DOHH2 (cell line): ENCODE measurements around the gene PTK7.

Source experiments
- H3F3A ChIP-seq: fragments of 200-600 bp; sonication (generic), shearing (Covaris generic); 2 replicates; pipeline ENCODE4 v1.6.0; 2016; ENCODE audit warnings: antibody characterized with exemption, mild to moderate bottlenecking; ENCODE audit not compliant: control insufficient read depth, insufficient read depth
- H3K27ac ChIP-seq: fragments of 200-600 bp; sonication (generic); 2 replicates; pipeline ENCODE4 v1.5.1; 2014; ENCODE audit warnings: low read depth, mild to moderate bottlenecking, low read length, moderate library complexity
- H3K27me3 ChIP-seq: fragments of 200-600 bp; sonication (generic); 2 replicates; pipeline ENCODE4 v1.6.1; 2014; ENCODE audit warnings: mild to moderate bottlenecking, low read length, mixed read lengths; ENCODE audit not compliant: control insufficient read depth
- H3K36me3 ChIP-seq: fragments of 200-600 bp; sonication (generic); 2 replicates; pipeline ENCODE4 v1.6.1; 2014; ENCODE audit warnings: mild to moderate bottlenecking, low read length, moderate library complexity, mixed read lengths; ENCODE audit not compliant: control insufficient read depth
- H3K4me1 ChIP-seq: fragments of 200-600 bp; sonication (generic); 2 replicates; pipeline ENCODE4 v1.6.1; 2014; ENCODE audit warnings: mild to moderate bottlenecking, low read length, mixed read lengths; ENCODE audit not compliant: control insufficient read depth
- H3K4me2 ChIP-seq: fragments of 200-600 bp; sonication (generic); 2 replicates; pipeline ENCODE4 v1.6.0; 2014; ENCODE audit warnings: mild to moderate bottlenecking, low read length, moderate library complexity
- H3K4me3 ChIP-seq: fragments of 200-600 bp; sonication (generic); 2 replicates; pipeline ENCODE4 v1.5.1; 2014; ENCODE audit warnings: mild to moderate bottlenecking, low read length, mixed read lengths
- H3K79me2 ChIP-seq: fragments of 200-600 bp; sonication (generic); 2 replicates; pipeline ENCODE4 v1.6.1; 2014; ENCODE audit warnings: mild to moderate bottlenecking, low read length, mixed read lengths; ENCODE audit not compliant: control insufficient read depth
- H3K9me2 ChIP-seq: fragments of 200-600 bp; sonication (generic); replicated peaks from 2 replicates; pipeline ENCODE4 v1.6.1; 2014; ENCODE audit warnings: mild to moderate bottlenecking, low read length, mixed read lengths; ENCODE audit not compliant: control insufficient read depth
- H3K9me3 ChIP-seq: fragments of 200-600 bp; sonication (generic); 2 replicates; pipeline ENCODE4 v1.6.1; 2014; ENCODE audit warnings: antibody characterized with exemption, low read length, mixed read lengths; ENCODE audit not compliant: control insufficient read depth, insufficient read depth
- H4K20me1 ChIP-seq: fragments of 200-600 bp; sonication (generic); 2 replicates; pipeline ENCODE4 v1.6.0; 2014; ENCODE audit warnings: low read depth, mild to moderate bottlenecking, antibody characterized with exemption, low read length, moderate library complexity; ENCODE audit not compliant: control insufficient read depth, insufficient read depth
- CTCF ChIP-seq: fragments of 200-600 bp; sonication (generic); IDR thresholded peaks from one replicate; pipeline ENCODE4 v1.5.1; 2014; ENCODE audit warnings: antibody characterized with exemption, mild to moderate bottlenecking, low read depth, low read length; ENCODE audit not compliant: poor library complexity, severe bottlenecking
- EZH2phosphoT487 ChIP-seq: fragments of 200-600 bp; sonication (generic); IDR thresholded peaks from 2 replicates; pipeline ENCODE4 v1.6.1; 2017; ENCODE audit warnings: borderline replicate concordance, mild to moderate bottlenecking, antibody characterized with exemption, low read length, moderate library complexity, mixed read lengths

The PTK7 gene

DNA sequence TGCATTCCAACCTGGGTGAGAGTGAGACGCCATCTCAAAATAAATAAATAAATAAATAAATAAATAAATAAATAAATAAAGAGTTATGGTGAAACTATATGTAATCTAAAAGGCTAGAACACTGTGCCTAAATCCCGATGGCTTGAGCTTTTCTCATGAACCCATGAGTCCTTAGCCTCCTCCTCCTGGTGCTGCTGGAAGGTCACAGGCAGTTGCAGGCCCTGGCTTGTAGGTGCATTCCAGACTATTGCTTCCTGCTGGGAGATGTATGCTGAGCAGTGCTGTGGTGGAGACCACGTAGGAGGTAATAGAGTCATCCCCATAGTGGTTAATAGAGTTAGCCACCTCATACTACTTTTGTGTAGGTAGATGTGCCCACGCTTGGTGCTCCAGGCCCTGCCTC, 12.5 kb downstream of the PTK7 start:
- no peak overlapping the region for H3K27ac ChIP-seq
- no peaks in the 10 kb centered on the region for H4K20me1 ChIP-seq
- no peaks in the 10 kb centered on the region for H3K9me2 ChIP-seq
- peaks cover 10% of the 10 kb centered on the region for H3K27me3 ChIP-seq
- H3K4me2 ChIP-seq = no peak overlapping the region
- no peaks in the 10 kb centered on the region for H3K9me3 ChIP-seq
- H3K79me2 ChIP-seq = no peaks in the 10 kb centered on the region
- H3K36me3 ChIP-seq = no peaks in the 10 kb centered on the region
- H3K4me1 ChIP-seq = no peaks in the 10 kb centered on the region
- TF ChIP-seq EZH2phosphoT487 (no peak), CTCF (no peak)
- no peaks in the 10 kb centered on the region for H3F3A ChIP-seq
- H3K4me3 ChIP-seq = no peak overlapping the region

DNA sequence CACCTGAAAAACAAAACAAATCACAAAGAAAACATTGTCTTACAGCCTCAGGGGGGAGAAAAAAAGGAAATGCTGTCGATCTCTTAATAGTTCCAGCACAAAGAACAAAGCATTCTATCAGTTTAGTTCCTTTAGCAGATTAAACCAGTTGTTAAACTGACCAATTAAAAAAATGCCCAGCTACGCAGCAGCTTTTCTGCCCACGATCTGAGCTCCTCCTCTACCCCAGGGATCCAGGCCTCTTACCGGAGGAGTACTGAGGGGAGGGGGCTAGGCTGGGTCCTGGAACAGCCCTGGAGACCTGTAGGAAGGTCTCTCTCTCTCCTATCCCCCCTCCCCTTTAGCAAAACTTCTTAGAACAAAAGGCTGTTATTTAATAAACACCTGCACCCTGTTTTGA, 13.4 kb downstream of the PTK7 start:
- TF ChIP-seq CTCF = no peak
- TF ChIP-seq EZH2phosphoT487 = no peak
- no peaks in the 10 kb centered on the region for H3K9me3 ChIP-seq
- no peak overlapping the region for H3K4me2 ChIP-seq
- H3K4me1 ChIP-seq = no peaks in the 10 kb centered on the region
- no peak overlapping the region for H3K4me3 ChIP-seq
- no peaks in the 10 kb centered on the region for H4K20me1 ChIP-seq
- no peaks in the 10 kb centered on the region for H3K36me3 ChIP-seq
- H3F3A ChIP-seq = no peaks in the 10 kb centered on the region
- H3K79me2 ChIP-seq = no peaks in the 10 kb centered on the region
- H3K9me2 ChIP-seq = no peaks in the 10 kb centered on the region
- H3K27ac ChIP-seq = no peak overlapping the region
- peaks cover 9% of the 10 kb centered on the region for H3K27me3 ChIP-seq

GRCh38 chr6:43089874-43090558, 13.9 kb downstream of the PTK7 start:
- H3K4me1 ChIP-seq = no peaks in the 10 kb centered on the region
- TF ChIP-seq CTCF (no peak), EZH2phosphoT487 (no peak)
- no peaks in the 10 kb centered on the region for H3K9me3 ChIP-seq
- no peak overlapping the region for H3K4me3 ChIP-seq
- no peaks in the 10 kb centered on the region for H3F3A ChIP-seq
- no peaks in the 10 kb centered on the region for H4K20me1 ChIP-seq
- H3K4me2 ChIP-seq = no peak overlapping the region
- no peaks in the 10 kb centered on the region for H3K9me2 ChIP-seq
- no peak overlapping the region for H3K27ac ChIP-seq
- H3K27me3 ChIP-seq = peaks cover 4% of the 10 kb centered on the region; the same call in 1 of the 2 replicates
- H3K79me2 ChIP-seq = no peaks in the 10 kb centered on the region
- H3K36me3 ChIP-seq = no peaks in the 10 kb centered on the region
